GM12801 (cell line): Measurements from ENCODE around the gene PACS1.

ENCODE experiments used
- CTCF ChIP-seq: IDR thresholded peaks from one replicate; pipeline ENCODE4 v1.5.1; 2011; ENCODE audit warnings: control low read depth; ENCODE audit not compliant: insufficient read length; ENCODE audit errors: extremely low read depth

Gene PACS1

DNA sequence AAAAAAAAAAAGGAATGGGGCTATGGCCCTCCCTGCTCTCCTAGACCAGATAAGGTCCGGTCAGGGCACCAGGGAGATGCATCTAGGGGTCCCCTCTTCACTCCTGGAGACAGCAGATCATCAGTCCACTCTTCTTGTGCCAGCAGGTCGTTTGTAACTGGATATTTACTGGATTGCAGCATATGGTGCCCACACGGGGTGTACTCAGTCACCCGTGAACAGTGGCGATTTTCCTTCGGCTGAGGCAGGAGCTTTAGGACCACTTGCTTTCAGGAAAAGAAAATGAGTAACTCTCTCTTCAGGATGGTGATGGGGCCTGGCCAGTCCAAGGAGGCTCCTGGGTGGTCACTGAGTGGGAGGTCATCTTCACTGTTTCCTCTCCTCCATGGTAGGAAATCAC, 160.1 kb downstream of the PACS1 start:
- TF ChIP-seq CTCF = no peak

GRCh38 chr11:66230978-66231377, 160.9 kb downstream of the PACS1 start:
- no peak for TF ChIP-seq CTCF

DNA sequence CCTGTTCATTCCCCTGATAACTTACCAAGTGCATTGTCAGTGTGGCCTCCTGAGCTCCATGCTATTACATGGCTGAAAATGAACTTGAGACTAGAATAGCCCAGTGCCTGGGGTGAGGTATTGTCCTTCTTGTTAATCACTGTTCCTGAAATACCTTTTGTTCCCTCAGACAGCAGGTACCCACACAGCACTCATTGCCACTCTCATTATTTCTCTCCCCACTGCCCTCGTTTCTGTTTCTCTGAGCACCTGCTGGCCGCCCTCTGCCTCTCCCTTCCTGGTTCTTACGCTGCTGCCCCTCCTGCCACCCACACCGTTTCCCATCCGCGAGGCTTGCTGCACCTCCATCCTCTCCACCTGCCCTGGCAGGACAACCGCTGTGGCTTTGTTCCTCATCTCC, 161.5 kb downstream of the PACS1 start:
- no peak for TF ChIP-seq CTCF

DNA sequence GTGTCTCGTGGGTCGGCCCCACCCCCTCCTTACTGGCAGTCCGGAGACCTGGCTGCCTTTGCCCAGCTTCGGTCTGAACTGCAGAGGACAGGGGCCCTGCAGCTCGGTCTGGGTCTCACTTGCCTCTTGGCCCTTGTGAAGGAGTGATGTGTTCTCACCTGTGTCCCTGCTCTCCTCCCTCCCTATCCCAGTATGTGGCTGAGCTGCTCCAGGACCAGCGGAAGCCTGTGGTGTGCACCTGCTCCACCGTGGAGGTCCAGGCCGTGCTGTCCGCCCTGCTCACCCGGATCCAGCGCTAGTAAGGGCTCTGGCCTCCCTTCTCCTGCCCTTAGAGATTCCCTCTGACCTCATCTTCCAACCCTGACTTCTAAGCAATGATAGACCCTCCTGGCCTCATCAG, 162.7 kb downstream of the PACS1 start:
- TF ChIP-seq CTCF = no peak

DNA sequence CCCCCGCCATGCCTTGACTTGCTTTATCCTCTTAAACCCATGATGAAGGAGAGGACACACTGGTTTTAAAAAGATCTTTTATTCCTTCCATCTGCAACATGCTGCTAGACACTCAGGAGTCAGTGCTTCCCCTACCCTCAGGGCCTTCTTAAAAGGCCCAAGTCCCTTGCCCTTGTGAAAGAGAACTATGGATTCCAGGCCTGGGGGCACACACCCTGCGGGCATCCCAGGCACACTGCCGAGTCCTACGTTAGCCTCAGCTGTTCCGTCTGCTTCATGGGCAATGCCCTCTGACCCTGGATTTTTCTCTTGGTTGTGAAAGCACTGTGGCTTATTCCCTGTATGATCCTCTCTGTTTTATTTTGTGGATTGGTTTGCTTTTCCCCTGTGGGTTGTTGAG, 163.2 kb downstream of the PACS1 start:
- TF ChIP-seq CTCF = no peak

DNA sequence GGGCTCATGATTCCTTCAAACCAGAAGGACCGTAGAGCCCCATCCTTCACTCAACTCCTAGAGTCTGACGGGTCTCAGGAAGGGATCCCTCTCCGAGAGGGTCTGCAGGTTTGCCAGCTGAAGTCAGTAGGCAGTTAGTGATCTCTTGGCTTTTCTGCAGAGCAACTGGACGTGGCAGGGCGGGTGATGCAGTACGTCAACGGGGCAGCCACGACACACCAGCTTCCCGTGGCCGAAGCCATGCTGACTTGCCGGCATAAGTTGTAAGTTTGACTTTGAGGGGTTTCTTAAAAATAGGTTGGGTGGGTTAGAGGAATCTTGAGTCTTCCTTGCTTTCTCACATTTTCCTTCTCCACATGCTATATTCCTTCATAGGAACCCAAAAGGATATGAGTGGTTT, 165.1 kb downstream of the PACS1 start:
- no peak for TF ChIP-seq CTCF

DNA sequence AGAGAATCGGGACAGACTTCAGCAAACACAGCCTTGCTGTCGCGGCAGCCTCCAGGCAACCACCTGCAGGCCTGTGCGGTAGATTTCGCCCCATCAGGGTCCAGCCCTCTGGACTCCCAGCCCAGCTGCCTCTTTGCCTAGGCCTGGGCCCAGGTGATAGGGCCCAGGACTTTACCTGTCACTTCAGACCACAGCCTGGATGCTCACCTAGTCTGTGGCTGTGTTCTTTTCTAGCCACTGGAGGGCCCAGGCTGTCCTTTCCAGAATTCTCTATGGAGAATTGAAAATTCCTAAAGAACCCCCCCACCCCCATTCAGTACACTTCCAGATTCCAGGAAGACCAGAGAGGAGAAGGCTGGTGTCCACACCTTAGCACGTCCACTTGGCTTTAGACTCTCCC, 167.8 kb downstream of the PACS1 start:
- no peak for TF ChIP-seq CTCF
